A673 (cell line): ENCODE data around the gene EFS. TPM values are rescaled to one million over a fixed set of nuclear protein-coding genes. Genes with fewer than 3 reads are reported as not detected.

ENCODE experiments used
- BruUV-seq: library from RNA; stranded (reverse); fragments of 400-500 nt; replicated peaks from 2 replicates; lab custom pipeline; 2021; lab: Mats Ljungman, UMichigan
- CTCF ChIA-PET: fragments of 300-600 bp; sonication (Branson Sonifier 250); formaldehyde crosslinking; loops from one replicate; lab custom pipeline; 2022; ENCODE audit warnings: antibody characterized with exemption; lab: Charles Lee
- POLR2A ChIA-PET: fragments of 300-600 bp; sonication (Branson Sonifier 250); formaldehyde crosslinking; loops from one replicate; lab custom pipeline; 2022; ENCODE audit warnings: antibody characterized with exemption; ENCODE audit not compliant: low non-redundant PET; lab: Charles Lee
- DNase-seq: peaks from one replicate; pipeline ENCODE4 v3.0.0-alpha.2; 2015; ENCODE audit warnings: low spot score
- H3K27ac ChIP-seq: fragments of 200-600 bp; sonication (generic); 2 replicates; pipeline ENCODE4 v1.5.1; 2016; ENCODE audit warnings: mixed run types, low read depth, mild to moderate bottlenecking, mixed read lengths, antibody characterized with exemption, low read length; ENCODE audit not compliant: poor library complexity, severe bottlenecking
- H3K27me3 ChIP-seq: fragments of 200-600 bp; sonication (generic); replicated peaks from 2 replicates; pipeline ENCODE4 v1.6.1; 2017; ENCODE audit warnings: mixed run types, low read depth, mild to moderate bottlenecking, mixed read lengths, antibody characterized with exemption, low read length; ENCODE audit not compliant: insufficient read depth, poor library complexity
- H3K36me3 ChIP-seq: fragments of 200-600 bp; sonication (generic); 2 replicates; pipeline ENCODE4 v1.6.1; 2016; ENCODE audit warnings: mixed run types, mild to moderate bottlenecking, mixed read lengths, antibody characterized with exemption, low read length; ENCODE audit not compliant: insufficient read depth, poor library complexity, severe bottlenecking
- H3K4me1 ChIP-seq: fragments of 200-600 bp; sonication (generic); 2 replicates; pipeline ENCODE4 v1.6.1; 2017; ENCODE audit warnings: mixed run types, mild to moderate bottlenecking, mixed read lengths, antibody characterized with exemption, low read length; ENCODE audit not compliant: insufficient read depth, poor library complexity, severe bottlenecking
- H3K4me3 ChIP-seq: fragments of 200-600 bp; sonication (generic); 2 replicates; pipeline ENCODE4 v1.5.1; 2016; ENCODE audit warnings: low read depth, mixed run types, mild to moderate bottlenecking, mixed read lengths, low read length; ENCODE audit not compliant: poor library complexity, severe bottlenecking
- H3K9me3 ChIP-seq: fragments of 200-600 bp; sonication (generic); 2 replicates; pipeline ENCODE4 v1.6.1; 2016; ENCODE audit warnings: mixed run types, low read depth, mild to moderate bottlenecking, mixed read lengths, antibody characterized with exemption, low read length; ENCODE audit not compliant: poor library complexity, severe bottlenecking
- EZH2 ChIP-seq: fragments of 200-600 bp; sonication (generic); IDR thresholded peaks from 2 replicates; pipeline ENCODE4 v1.6.1; 2017; ENCODE audit warnings: borderline replicate concordance, low read depth, mild to moderate bottlenecking, mixed read lengths, antibody characterized with exemption, low read length; ENCODE audit not compliant: poor library complexity, severe bottlenecking
- intact Hi-C: fragments of 100-400 bp; cut with micrococcal nuclease; formaldehyde crosslinking; loops from one replicate; pipeline ENCODE4 v1.10.0; 2022; ENCODE audit not compliant: unreplicated experiment
- total RNA-seq: library from RNA; stranded (reverse); gene quantifications from 2 replicates; pipeline ENCODE4 v1.2.3, GENCODE V29; 2021
- TF ChIP-seq, protein P1 (sequence below): fragments of 300-800, 200-600 bp; sonication (generic); conservative IDR thresholded peaks from 2 replicates; pipeline ENCODE4 v1.5.1; 2017; ENCODE audit warnings: low read depth, mild to moderate bottlenecking, antibody characterized with exemption, low read length, moderate library complexity, mixed read lengths

Gene EFS
- total RNA-seq, 1 experiment from 2014 or later, result 55.9 TPM

DNA sequence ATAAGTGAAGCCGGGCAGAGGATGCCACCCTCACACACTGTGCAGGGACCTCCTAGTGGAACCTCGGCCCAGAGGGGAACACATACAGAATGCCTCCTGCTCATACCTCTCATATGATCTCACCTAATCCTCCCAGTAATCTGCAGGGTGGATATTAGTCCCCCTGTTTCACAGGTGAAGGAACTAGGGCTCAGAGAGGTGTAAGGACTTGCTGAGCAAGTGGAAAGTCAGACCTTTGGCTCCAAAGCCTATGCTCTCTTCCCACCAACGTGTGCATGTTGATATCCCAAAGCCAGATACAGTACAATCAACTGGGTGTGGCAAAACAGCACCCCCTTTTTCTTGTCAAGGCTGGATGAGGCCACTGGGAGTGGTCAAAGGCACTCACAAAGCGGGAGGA, 38.9 kb upstream of the EFS start:
- CTCF ChIA-PET, result no interaction called here
- Histone ChIP-seq H3K4me3 (no peak overlapping the region), H3K9me3 (no peaks in the 10 kb centered on the region), H3K27me3 (peaks cover 17% of the 10 kb centered on the region), H3K36me3 (no peaks in the 10 kb centered on the region), H3K4me1 (no peaks in the 10 kb centered on the region), H3K27ac (no peak overlapping the region)
- no TSS peak for BruUV-seq
- DNase-seq, result no peak
- intact Hi-C loops, result no loop called here
- POLR2A ChIA-PET, result no interaction called here
- TF ChIP-seq, protein P1, sequence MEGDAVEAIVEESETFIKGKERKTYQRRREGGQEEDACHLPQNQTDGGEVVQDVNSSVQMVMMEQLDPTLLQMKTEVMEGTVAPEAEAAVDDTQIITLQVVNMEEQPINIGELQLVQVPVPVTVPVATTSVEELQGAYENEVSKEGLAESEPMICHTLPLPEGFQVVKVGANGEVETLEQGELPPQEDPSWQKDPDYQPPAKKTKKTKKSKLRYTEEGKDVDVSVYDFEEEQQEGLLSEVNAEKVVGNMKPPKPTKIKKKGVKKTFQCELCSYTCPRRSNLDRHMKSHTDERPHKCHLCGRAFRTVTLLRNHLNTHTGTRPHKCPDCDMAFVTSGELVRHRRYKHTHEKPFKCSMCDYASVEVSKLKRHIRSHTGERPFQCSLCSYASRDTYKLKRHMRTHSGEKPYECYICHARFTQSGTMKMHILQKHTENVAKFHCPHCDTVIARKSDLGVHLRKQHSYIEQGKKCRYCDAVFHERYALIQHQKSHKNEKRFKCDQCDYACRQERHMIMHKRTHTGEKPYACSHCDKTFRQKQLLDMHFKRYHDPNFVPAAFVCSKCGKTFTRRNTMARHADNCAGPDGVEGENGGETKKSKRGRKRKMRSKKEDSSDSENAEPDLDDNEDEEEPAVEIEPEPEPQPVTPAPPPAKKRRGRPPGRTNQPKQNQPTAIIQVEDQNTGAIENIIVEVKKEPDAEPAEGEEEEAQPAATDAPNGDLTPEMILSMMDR, result no peak
- TF ChIP-seq EZH2, result no peak

DNA sequence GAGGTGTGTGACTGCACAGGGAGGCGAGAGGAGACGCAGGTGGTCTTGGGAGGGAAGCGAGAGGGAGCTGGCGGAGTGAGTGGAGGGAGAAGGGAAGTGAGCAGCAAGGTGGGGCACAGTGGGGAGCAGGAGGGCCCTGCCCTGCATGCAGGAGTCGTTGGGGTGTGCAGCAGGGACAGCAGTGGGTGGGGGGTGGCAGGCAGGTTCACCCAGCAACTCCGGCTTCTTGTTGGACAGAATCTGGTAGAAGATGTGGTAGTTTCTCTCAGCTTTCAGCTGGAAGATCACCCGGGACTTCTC, 38.1 kb upstream of the EFS start:
- no peak overlapping the region for H3K4me3 ChIP-seq
- TF ChIP-seq EZH2, result no peak
- TF ChIP-seq, protein P1, result no peak
- peaks cover 14% of the 10 kb centered on the region for H3K27me3 ChIP-seq
- no peaks in the 10 kb centered on the region for H3K4me1 ChIP-seq
- no peak overlapping the region for H3K27ac ChIP-seq
- no TSS peak for BruUV-seq
- no peaks in the 10 kb centered on the region for H3K9me3 ChIP-seq
- ChIA-PET CTCF (no interaction called here), POLR2A (no interaction called here)
- no peak for DNase-seq
- intact Hi-C loops, result no loop called here
- no peaks in the 10 kb centered on the region for H3K36me3 ChIP-seq

DNA sequence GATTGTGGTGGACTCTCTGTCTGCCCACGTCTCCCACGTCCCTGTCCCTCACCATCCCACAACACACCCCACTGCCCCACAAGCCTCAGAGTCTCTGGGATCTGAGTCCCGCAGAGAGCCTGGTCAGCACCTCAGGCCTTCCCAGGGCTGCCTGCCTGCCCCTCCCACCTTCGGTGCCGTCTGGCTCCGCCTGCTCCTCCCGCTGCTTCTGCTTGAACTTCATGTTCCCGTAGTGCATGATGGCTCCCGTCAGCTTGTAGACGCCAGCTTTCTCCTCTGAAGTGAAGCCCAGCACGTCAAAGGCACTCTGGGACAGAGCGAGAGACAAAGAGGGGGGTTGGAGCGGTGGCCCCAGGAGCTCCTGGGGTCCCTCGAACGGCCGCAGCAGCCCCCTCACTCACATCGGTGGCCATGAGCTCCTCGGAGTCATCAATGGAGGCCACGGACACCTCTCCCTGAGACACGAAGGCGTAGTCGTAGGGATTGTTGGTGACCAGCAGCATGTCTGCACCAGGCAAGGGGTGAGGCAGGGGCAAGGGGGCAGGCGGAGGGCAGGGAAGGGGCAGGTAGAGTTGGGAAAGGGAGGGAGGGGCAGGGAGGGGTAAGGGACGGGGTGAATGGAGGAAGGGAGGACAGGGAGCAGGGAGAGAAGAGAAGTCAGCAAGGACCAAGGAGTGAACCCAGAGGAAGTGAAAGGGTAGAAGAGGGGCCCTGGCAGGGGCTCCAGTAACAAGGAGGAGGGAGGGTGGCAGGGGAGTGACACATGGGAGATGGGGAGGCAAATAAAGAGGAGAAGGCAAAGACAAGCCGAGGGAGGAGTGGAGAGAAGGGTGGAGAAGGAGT, 37.5 kb upstream of the EFS start:
- Histone ChIP-seq H3K36me3 (no peaks in the 10 kb centered on the region), H3K9me3 (no peaks in the 10 kb centered on the region), H3K4me1 (no peaks in the 10 kb centered on the region), H3K27me3 (peaks cover 14% of the 10 kb centered on the region), H3K4me3 (no peak overlapping the region), H3K27ac (no peak overlapping the region)
- TF ChIP-seq, protein P1, result no peak
- no peak for TF ChIP-seq EZH2
- ChIA-PET POLR2A (no interaction called here), CTCF (interaction anchor here (0.5 kb wide), 1 partner anchor 41 kb away, joined by 5 read pairs; no protein-coding TSS in a partner anchor)
- BruUV-seq, result no TSS peak
- intact Hi-C loops, result no loop called here
- DNase-seq, result no peak
